Ramos (cell line): ENCODE results near the gene RAB35.

Source experiments
- in situ Hi-C: fragments of 300-500 bp; cut with MboI; formaldehyde crosslinking; loops from one replicate; pipeline ENCODE4 v1.14.3; 2022; ENCODE audit warnings: low sequenced_read_pairs; ENCODE audit not compliant: unreplicated experiment

The RAB35 gene

GRCh38 chr12:120109570-120110267 lies 6.8 kb downstream of the RAB35 start:
- in situ Hi-C loops = no loop called here

- in situ Hi-C loops = no loop called here
Measured at GRCh38 chr12:120106151-120106550, 10.4 kb downstream of the RAB35 start.

GRCh38 chr12:120103371-120103770 lies 13.2 kb downstream of the RAB35 start:
- in situ Hi-C loops = no loop called here

DNA sequence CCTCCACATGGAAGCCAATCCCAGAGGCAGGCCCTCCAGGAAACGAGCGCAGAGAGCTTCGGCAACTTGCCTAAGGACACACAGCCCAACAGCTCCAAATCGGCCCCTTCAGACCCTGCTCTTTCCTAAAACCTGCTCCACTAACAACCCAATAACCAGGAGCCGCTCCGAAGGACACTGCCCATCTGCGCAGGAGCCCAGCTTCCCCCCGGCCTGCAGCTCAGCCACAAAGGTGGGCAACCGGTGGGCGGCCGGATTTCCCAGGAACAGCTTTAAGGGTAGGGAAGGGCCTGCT lies 13.6 kb downstream of the RAB35 start:
- in situ Hi-C loops = no loop called here

- in situ Hi-C loops = no loop called here
Measured at GRCh38 chr12:120102189-120103043, 14.1 kb downstream of the RAB35 start.

GRCh38 chr12:120101617-120102016 lies 14.9 kb downstream of the RAB35 start:
- in situ Hi-C loops = no loop called here

DNA sequence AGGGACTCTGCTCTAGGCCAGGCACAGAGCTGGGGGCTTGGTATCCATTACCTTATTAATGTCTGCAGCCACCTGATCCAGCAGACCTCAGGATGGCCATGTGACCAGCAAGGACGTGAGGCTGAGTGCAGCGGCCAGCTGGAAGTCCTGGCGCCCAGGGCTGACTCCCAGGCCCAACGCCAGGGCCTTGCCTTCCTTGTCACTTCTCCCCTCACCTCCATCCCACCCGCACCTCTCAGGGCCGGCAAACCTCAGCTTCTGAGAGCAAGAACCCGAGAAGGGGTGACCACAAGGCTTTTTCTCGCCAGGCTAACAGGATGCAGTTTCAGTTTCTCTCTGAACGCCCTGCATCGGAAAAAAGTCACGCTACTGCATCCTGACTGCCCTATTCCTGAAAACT lies 15.4 kb downstream of the RAB35 start:
- in situ Hi-C loops = no loop called here

GRCh38 chr12:120100630-120101029 lies 15.9 kb downstream of the RAB35 start:
- in situ Hi-C loops = no loop called here

DNA sequence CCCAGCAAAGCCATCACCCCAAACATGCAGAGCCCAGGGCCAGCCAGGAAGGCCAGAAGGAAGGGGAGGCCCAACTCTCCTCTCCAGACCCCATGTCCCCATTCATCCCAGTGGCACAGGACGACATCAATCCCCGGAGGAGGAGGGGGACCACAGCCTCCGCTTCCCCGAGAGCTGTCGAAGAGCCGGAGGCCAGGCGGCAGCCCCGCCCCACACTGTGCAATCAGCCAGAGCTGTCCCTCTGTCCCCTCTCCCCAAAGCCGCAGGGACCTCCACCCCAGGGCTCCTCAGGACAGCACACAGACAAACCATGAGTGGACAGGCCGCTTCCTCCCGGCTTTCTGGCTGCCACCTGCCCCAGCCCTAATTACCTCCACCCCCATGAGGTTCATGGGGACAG lies 16.8 kb downstream of the RAB35 start:
- in situ Hi-C loops = no loop called here

DNA sequence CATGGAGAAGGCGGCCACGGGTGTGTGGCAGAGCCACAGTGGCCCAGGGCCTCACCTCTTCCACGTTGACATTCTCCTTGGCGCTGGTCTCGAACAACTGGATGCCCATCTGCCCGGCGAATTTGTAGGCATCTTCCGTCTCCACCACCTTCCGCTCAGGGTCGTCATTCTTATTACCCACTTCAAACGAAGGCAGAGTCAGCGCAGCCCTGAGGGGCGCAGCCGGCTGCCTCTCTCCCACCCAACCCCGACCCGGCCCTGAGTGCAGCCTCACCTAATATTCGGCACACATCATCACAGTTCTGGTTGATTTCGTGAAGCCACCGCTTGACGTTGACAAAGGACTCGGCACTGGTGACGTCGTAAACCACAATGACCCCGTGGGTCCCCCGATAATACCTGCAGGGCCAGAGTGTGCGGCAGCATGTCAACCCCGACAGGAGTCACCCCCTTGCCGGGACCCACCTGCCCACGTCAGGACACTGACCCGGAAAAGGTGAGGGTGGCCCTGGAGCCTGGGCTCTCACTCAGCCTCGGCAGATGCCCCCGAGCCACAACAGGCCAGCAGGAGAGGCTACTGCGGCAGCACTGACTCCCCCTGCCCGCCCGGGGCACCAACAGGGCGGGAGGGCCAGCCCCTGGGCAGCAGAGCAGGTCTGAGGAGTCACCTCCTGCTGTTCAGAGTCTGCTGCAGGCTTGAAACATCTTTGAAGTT lies 17.6 kb downstream of the RAB35 start:
- in situ Hi-C loops = no loop called here

- in situ Hi-C loops = no loop called here
Measured at GRCh38 chr12:120096671-120097202, 19.8 kb downstream of the RAB35 start.

- in situ Hi-C loops = no loop called here
Measured at GRCh38 chr12:120095736-120096135, 20.8 kb downstream of the RAB35 start.

- in situ Hi-C loops = no loop called here
Measured at GRCh38 chr12:120095331-120095730, 21.2 kb downstream of the RAB35 start.

GRCh38 chr12:120094485-120094884 lies 22.1 kb downstream of the RAB35 start:
- in situ Hi-C loops = no loop called here

- in situ Hi-C loops = no loop called here
Measured at GRCh38 chr12:120093592-120094355, 22.8 kb downstream of the RAB35 start.

DNA sequence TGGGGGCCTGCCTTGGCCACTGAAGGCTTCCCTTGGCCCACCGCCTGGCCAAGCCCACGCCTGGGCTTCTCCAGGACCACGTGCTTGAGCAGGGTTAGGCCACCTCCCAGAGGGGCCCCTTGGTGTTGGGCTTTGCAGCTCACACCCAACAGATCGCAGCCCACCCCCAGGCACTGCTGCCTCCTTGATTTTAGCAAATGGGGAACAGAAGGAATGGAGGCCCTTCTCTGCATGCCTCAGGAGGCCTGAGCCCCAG lies 23.3 kb downstream of the RAB35 start:
- in situ Hi-C loops = no loop called here

- in situ Hi-C loops = no loop called here
Measured at GRCh38 chr12:120092551-120093335, 23.8 kb downstream of the RAB35 start.

DNA sequence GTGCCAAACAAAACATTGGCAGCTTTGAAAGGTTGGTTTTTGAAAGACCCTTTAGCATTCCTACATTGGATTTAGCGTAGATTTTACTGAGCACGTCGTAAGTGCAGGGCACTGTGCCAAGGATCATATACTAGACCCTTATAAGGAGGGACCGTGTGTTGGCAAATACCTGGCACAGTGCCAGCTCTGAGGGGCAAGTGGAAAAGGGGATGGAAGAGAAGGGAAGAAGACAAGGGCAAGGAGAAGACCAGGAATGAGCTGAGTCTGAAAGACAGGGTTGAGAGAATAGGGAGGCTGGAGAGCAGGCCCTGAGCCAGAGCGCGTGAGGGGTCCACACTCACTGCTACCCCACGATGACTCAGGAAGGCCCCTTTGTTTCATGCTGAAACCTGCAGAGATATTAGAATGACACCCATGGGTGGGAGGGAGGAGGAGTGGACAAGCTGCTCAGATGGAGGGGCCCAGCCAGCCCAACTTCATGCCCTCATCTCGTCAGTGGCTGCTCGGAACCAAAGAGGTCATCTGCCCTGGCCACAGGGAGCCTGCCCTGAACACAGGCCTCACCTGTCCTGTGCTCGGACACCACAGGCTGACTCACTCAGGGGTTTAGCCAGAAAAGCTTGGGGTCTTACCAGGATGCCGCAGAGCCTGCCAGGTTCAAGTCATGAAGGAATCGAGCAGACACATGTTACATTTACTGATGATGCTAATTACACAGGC lies 25.0 kb downstream of the RAB35 start:
- in situ Hi-C loops = no loop called here

DNA sequence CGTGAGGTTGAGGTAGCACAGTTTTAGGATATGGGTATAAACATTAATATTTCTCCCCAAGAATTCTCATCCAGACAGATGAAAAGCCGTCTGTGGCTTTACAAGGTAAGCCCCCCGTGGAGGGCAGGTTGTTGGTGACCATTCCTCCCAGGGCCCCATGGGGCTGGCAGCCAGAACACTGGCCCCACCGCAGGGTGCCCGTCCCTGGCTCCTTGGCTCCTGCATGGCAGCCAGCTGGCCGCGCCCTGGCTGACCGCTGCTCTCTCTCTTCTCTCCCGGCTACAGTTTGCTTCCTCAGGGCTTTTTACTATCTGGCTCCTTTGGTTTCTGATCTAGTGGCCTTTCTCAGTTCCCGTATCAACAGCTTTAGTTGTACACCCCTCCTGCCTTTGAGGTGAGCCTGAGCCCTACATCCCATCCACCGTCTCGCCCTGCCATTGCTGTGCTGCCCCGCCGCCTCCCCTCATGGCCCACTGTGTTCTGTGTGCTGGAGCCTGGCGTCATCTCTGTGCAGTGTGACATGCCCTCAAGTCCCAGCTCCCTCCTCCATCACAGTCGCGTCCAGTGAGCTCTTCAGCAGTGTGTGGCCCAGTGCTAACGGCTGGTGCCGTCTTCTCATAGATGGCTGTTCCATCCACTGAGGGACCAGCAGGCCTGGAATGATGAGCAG lies 25.8 kb downstream of the RAB35 start:
- in situ Hi-C loops = no loop called here
